SK-N-SH (cell line): ENCODE measurements around the gene TULP4. TPM values are rescaled to one million over a fixed set of nuclear protein-coding genes. Genes with fewer than 3 reads are reported as not detected.
"Not testable (repeated sequence)": the region's sequence is repeated elsewhere in the genome, so short reads cannot be mapped to it uniquely, and the experiment has no call there.

Experiments used
- CTCF ChIA-PET: fragments of 300-600, 350-600 bp; formaldehyde crosslinking; extraction: SDS; loops from one replicate; lab custom pipeline; 2021; lab: Yijun Ruan, JAX
- POLR2A ChIA-PET: fragments of 350-600 bp; sonication (Branson Sonifier 250); formaldehyde crosslinking; extraction: SDS; loops from one replicate; lab custom pipeline; 2020; ENCODE audit warnings: antibody characterized with exemption, inconsistent platforms; lab: Yijun Ruan, JAX
- DNase-seq: peaks from one replicate; pipeline ENCODE4 v3.0.0; 2012
- H2AFZ ChIP-seq: fragments of 200-600 bp; sonication (generic); 2 replicates; pipeline ENCODE4 v1.8.1; 2016; ENCODE audit warnings: antibody characterized with exemption, mild to moderate bottlenecking, low read depth
- H3F3A ChIP-seq: fragments of 200-600 bp; sonication (generic); replicated peaks from 2 replicates; pipeline ENCODE3; 2016; ENCODE audit warnings: antibody characterized with exemption, mild to moderate bottlenecking; ENCODE audit not compliant: insufficient read depth
- H3K27ac ChIP-seq, 2 experiments: fragments of 200-500 bp in 1 of 2; fragments of 200-600 bp in 1 of 2; sonication (Bioruptor generic) in 1 of 2; sonication (generic), shearing (Covaris generic) in 1 of 2; 2 replicates each; pipeline versions ENCODE4 v1.5.1 to v1.6.1; 2014 to 2016; ENCODE audit warnings: low read depth in 2 of 2, inconsistent platforms in 1 of 2, low read length in 1 of 2, mild to moderate bottlenecking in 1 of 2, mixed read lengths in 1 of 2
- H3K27me3 ChIP-seq: fragments of 200-600 bp; sonication (generic), shearing (Covaris generic); 2 replicates; pipeline ENCODE4 v1.6.1; 2016; ENCODE audit warnings: mixed run types; ENCODE audit not compliant: insufficient read depth
- H3K36me3 ChIP-seq, 2 experiments: fragments of 200-500 bp in 1 of 2; fragments of 200-600 bp in 1 of 2; sonication (Bioruptor generic) in 1 of 2; sonication (generic) in 1 of 2; replicated peaks in 1 of 2; 2 replicates each; pipeline versions ENCODE3 to v1.5.1; 2014 to 2016; ENCODE audit warnings: low read length in 1 of 2, mild to moderate bottlenecking in 1 of 2; ENCODE audit not compliant: insufficient read depth in 2 of 2, control insufficient read depth in 1 of 2
- H3K4me1 ChIP-seq, 2 experiments: fragments of 200-500 bp in 1 of 2; fragments of 200-600 bp in 1 of 2; sonication (Bioruptor generic) in 1 of 2; sonication (generic), shearing (Covaris generic) in 1 of 2; 2 replicates each; pipeline versions ENCODE4 v1.5.1 to v1.6.1; 2014 to 2016; ENCODE audit warnings: low read depth in 1 of 2, low read length in 1 of 2, mixed run types in 1 of 2; ENCODE audit not compliant: insufficient read depth in 2 of 2, control insufficient read depth in 1 of 2
- H3K4me2 ChIP-seq: fragments of 200-600 bp; sonication (generic), shearing (Covaris generic); 2 replicates; pipeline ENCODE4 v1.6.1; 2017; ENCODE audit warnings: mixed run types
- H3K4me3 ChIP-seq, 2 experiments: fragments of 200-500 bp in 1 of 2; fragments of 200-600 bp in 1 of 2; sonication (Bioruptor generic) in 1 of 2; sonication (generic), shearing (Covaris generic) in 1 of 2; 2 replicates each; pipeline versions ENCODE4 v1.5.1 to v1.8.1; 2014 to 2016; ENCODE audit warnings: low read depth in 2 of 2, inconsistent platforms in 1 of 2, low read length in 1 of 2, mild to moderate bottlenecking in 1 of 2, mixed read lengths in 1 of 2, moderate library complexity in 1 of 2
- H3K79me2 ChIP-seq: fragments of 200-600 bp; sonication (generic); 2 replicates; pipeline ENCODE4 v1.8.1; 2017; ENCODE audit warnings: mild to moderate bottlenecking; ENCODE audit not compliant: insufficient read depth
- H3K9ac ChIP-seq: fragments of 200-600 bp; sonication (generic); 2 replicates; pipeline ENCODE4 v1.6.1; 2017; ENCODE audit warnings: mixed run types
- H3K9me2 ChIP-seq: fragments of 200-600 bp; sonication (generic); 2 replicates; pipeline ENCODE4 v1.6.1; 2017; ENCODE audit warnings: mixed run types
- H3K9me3 ChIP-seq: fragments of 200-600 bp; sonication (generic); 2 replicates; pipeline ENCODE4 v1.6.1; 2017; ENCODE audit warnings: mixed run types, mild to moderate bottlenecking, moderate library complexity
- H4K20me1 ChIP-seq: fragments of 200-600 bp; sonication (generic); 2 replicates; pipeline ENCODE4 v1.6.1; 2017; ENCODE audit warnings: mild to moderate bottlenecking, mixed run types; ENCODE audit not compliant: insufficient read depth
- CHD2 ChIP-seq: fragments of 150-350 bp; IDR thresholded peaks from 2 replicates; pipeline ENCODE4 v1.6.1; 2018; ENCODE audit warnings: low read length; ENCODE audit not compliant: partially characterized antibody
- EP300 ChIP-seq, 2 experiments: IDR thresholded peaks; 2 replicates each; pipeline versions ENCODE4 v1.4.0 to v1.6.1; 2012; ENCODE audit warnings: borderline replicate concordance in 1 of 2, low read depth in 1 of 2, low read length in 1 of 2
- GATA2 ChIP-seq: sonication (generic); formaldehyde crosslinking; IDR thresholded peaks from 2 replicates; pipeline ENCODE4 v1.5.0; 2020; ENCODE audit warnings: mild to moderate bottlenecking, missing genetic modification reagents
- MEF2A ChIP-seq: IDR thresholded peaks from 2 replicates; pipeline ENCODE4 v1.4.0; 2012; ENCODE audit warnings: low read depth, borderline replicate concordance
- NFIC ChIP-seq: IDR thresholded peaks from 2 replicates; pipeline ENCODE4 v1.4.0; 2012; ENCODE audit warnings: borderline replicate concordance
- PBX3 ChIP-seq: IDR thresholded peaks from 2 replicates; pipeline ENCODE4; 2012
- RXRA ChIP-seq: IDR thresholded peaks from 2 replicates; pipeline ENCODE4 v1.4.0; 2012; ENCODE audit warnings: low read depth, mild to moderate bottlenecking, borderline replicate concordance
- TCF12 ChIP-seq: IDR thresholded peaks from 2 replicates; pipeline ENCODE4 v1.4.0; 2012
- WGBS: methylation state at CpG from one replicate; pipeline ENCODE4 v1.1.6; 2017; ENCODE audit warnings: low lambda C conversion rate; 5-methylcytosine and 5-hydroxymethylcytosine counted together
- polyA plus RNA-seq, 3 experiments: library from polyadenylated mRNA; depleted of rRNA; stranded (reverse); fragments of >200 nt; gene quantifications; 2 replicates each; pipeline ENCODE4 v1.2.3, GENCODE V29; 2012

Gene TULP4
- polyA plus RNA-seq, 1 of the 3 experiments (the other 2 are of a cell fraction), result 5.9 TPM

DNA sequence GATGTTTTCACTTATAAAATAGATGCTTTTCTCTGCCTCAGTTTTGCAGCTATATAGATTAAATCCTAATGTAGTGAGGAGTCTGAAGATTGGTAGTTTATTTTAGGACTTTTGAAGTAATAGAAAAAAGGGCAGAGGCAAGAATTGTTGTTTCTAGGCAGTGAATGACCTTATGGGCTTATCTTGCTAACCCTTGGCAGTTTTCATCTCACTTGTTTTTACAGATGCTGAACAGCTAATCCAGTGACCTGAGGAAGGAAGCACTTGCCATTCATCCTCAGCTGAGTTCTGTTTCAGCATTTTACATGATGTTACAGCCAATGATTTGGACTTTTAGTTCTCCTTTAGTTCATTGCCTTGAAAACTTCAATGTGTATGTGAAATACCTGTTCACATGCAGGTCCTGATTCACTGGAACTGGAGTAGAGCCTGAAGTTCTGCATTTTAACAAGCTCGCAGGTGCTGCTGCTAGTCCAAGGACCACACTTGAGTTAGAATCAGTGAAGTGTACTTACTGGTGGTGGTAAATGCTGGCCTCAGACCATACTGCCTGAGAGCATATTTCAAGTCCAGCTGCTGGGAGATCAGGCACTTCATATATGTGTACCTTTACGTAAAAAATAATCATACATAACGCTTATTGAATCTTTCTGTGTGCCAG is 86.9 kb downstream of the TULP4 start:
- no peaks in the 10 kb centered on the region for H3F3A ChIP-seq
- TF ChIP-seq CHD2, result no peak

DNA sequence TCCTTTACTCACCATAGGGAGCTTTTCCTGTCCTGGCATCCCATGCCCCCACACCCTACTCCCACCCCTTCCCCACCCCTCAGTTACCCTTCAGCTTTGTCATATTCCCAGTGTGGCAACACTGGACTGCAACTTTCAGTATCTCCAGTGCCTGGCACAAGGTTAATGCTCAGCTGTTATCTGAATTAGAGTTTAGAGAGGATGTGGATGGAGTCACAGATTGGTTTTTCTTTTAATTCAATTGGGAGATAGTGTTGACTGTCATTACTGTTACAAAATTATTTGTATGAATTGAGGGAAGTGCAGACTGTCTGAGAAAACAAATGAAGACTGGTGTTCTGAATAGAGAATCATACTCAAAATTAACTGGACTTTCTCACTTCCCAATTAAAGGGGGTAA is 89.9 kb downstream of the TULP4 start:
- peaks cover 37% of the 10 kb centered on the region; the same call in 1 of the 2 replicates for H3K79me2 ChIP-seq
- H3K4me2 ChIP-seq, result no peak overlapping the region
- CTCF ChIA-PET, result interaction anchor here (1.1 to 1.5 kb wide), 4 partner anchors 15 to 202 kb away, joined by 3 to 4 read pairs (median 4); no protein-coding TSS in a partner anchor
- H4K20me1 ChIP-seq, result peaks cover under 1% of the 10 kb centered on the region; the same call in 1 of the 2 replicates
- H3K27me3 ChIP-seq, result no peaks in the 10 kb centered on the region
- POLR2A ChIA-PET, result interaction anchor here (1.5 kb wide), 1 partner anchor 14 kb away, joined by 4 read pairs; no protein-coding TSS in a partner anchor
- H3K27ac ChIP-seq, result peak overlapping the region in 1 of 2 experiments; percentile 82; a peak in 2 of 4 replicates
- peaks cover 0 to 3% of the 10 kb centered on the region in 2 experiments for H3K36me3 ChIP-seq
- H3K9me2 ChIP-seq, result no peaks in the 10 kb centered on the region
- DNase-seq, result peak; percentile 44
- H3F3A ChIP-seq, result peaks cover 3% of the 10 kb centered on the region
- no peak overlapping the region for H3K9ac ChIP-seq
- TF ChIP-seq EP300 (IDR thresholded peaks at IDR 0.05; ENCODE audit: borderline replicate concordance in 1 of 2, low read depth in 1 of 2, low read length in 1 of 2), result peak in 1 of 2 experiments; percentile 31; a peak in 1 of 4 replicates
- TF ChIP-seq MEF2A, result no peak
- peak; percentile 36; the same call in 1 of the 2 replicates for TF ChIP-seq GATA2
- H3K4me3 ChIP-seq, result no peak overlapping the region
- peaks cover 0 to 40% of the 10 kb centered on the region in 2 experiments; a peak in 2 of 4 replicates for H3K4me1 ChIP-seq
- H3K9me3 ChIP-seq, result no peaks in the 10 kb centered on the region
- H2AFZ ChIP-seq, result no peak overlapping the region

More for the DNA sequence above, 86.9 kb downstream of the TULP4 start:
- POLR2A ChIA-PET, result no interaction called here
- Histone ChIP-seq H3K4me1 (peaks cover 0 to 39% of the 10 kb centered on the region in 2 experiments; a peak in 2 of 4 replicates), H4K20me1 (peaks cover 5% of the 10 kb centered on the region; the same call in 1 of the 2 replicates), H3K79me2 (peaks cover 41% of the 10 kb centered on the region; the same call in 1 of the 2 replicates), H3K27ac (peak overlapping the region in 1 of 2 experiments; percentile 30; a peak in 1 of 4 replicates), H3K4me3 (no peak overlapping the region), H2AFZ (no peak overlapping the region), H3K36me3 (peaks cover 0 to under 1% of the 10 kb centered on the region in 2 experiments), H3K9ac (no peak overlapping the region), H3K4me2 (no peak overlapping the region), H3K27me3 (no peaks in the 10 kb centered on the region), H3K9me2 (no peaks in the 10 kb centered on the region), H3K9me3 (no peaks in the 10 kb centered on the region)
- CTCF ChIA-PET, result interaction anchor here (1.1 to 2.5 kb wide), 3 partner anchors 11 to 178 kb away, joined by 5 to 10 read pairs (median 5); no protein-coding TSS in a partner anchor
- 98% methylated on average over 3 of the region's 3 CpGs for WGBS
- no peak for DNase-seq

DNA sequence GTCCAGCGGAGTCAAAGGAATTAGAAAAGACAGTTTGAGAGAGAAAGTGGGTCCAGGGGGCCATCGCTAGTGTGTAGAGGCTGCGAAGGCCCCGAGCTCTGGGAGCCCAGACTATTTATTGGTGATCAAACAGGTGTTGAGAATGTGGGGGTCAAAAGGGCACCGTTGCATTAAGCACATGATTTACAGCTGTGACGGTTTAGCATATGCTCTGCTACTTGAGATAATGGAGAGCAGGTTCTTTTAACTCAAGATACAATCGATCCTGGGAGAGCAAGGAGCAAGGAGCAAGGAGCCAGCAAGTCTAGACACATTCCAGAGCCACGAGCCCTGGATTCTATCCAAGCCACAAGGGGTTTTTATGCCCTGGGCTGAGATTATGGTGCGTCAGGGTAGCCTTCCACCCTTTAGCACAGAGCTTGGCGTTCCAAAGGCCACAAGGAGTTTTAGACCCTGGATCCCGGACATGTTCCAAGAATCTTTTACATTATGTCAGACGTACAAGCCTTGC is 93.1 kb downstream of the TULP4 start:
- H3K4me2 ChIP-seq, CTCF ChIA-PET, H3F3A ChIP-seq, H3K9me3 ChIP-seq, H3K4me3 ChIP-seq, DNase-seq, H3K9ac ChIP-seq, H3K36me3 ChIP-seq, H4K20me1 ChIP-seq, H3K9me2 ChIP-seq, H3K27me3 ChIP-seq, H2AFZ ChIP-seq, POLR2A ChIA-PET: not testable (repeated sequence)
- TF ChIP-seq NFIC (peak; percentile 65; the same call in 1 of the 2 replicates), EP300 (IDR thresholded peaks at IDR 0.05; ENCODE audit: borderline replicate concordance in 1 of 2, low read depth in 1 of 2, low read length in 1 of 2) (peak in 1 of 2 experiments; percentile 24; a peak in 1 of 4 replicates), RXRA (peak; percentile 27; the same call in 1 of the 2 replicates), PBX3 (peak; percentile 46; the same call in 1 of the 2 replicates), TCF12 (peak; percentile 73)
- 63% methylated on average over 12 of the region's 12 CpGs for WGBS
- Histone ChIP-seq H3K4me1 (peaks cover 14 to 41% of the 10 kb centered on the region in 2 experiments), H3K27ac (peak overlapping the region; percentile 17 to 64; a peak in 2 of 4 replicates), H3K79me2 (peaks cover 35% of the 10 kb centered on the region; the same call in 1 of the 2 replicates)
